ENCODE data around the gene PPP1R9A.

PPP1R9A gene

GRCh38 chr7:95026018-95026417, 118.6 kb downstream of the PPP1R9A start:
- no peak for DNase-seq (ENCODE audit: extremely low read depth in 1 of 2, low read depth in 1 of 2)

- DNase-seq (ENCODE audit: extremely low read depth in 1 of 2, low read depth in 1 of 2), result no peak
Measured at GRCh38 chr7:95026421-95027072, 119.2 kb downstream of the PPP1R9A start.

- no peak for DNase-seq (ENCODE audit: extremely low read depth in 1 of 2, low read depth in 1 of 2)
Measured at GRCh38 chr7:95027234-95027872, 120.0 kb downstream of the PPP1R9A start.

- no peak for DNase-seq (ENCODE audit: extremely low read depth in 1 of 2, low read depth in 1 of 2)
Measured at GRCh38 chr7:95028683-95029082, 121.3 kb downstream of the PPP1R9A start.

- no peak for DNase-seq (ENCODE audit: extremely low read depth in 1 of 2, low read depth in 1 of 2)
Measured at GRCh38 chr7:95035295-95035694, 127.9 kb downstream of the PPP1R9A start.

GRCh38 chr7:95041031-95041430, 133.6 kb downstream of the PPP1R9A start:
- DNase-seq (ENCODE audit: extremely low read depth in 1 of 2, low read depth in 1 of 2), result no peak

GRCh38 chr7:95045236-95045923, 138.0 kb downstream of the PPP1R9A start:
- no peak for DNase-seq (ENCODE audit: extremely low read depth in 1 of 2, low read depth in 1 of 2)

GRCh38 chr7:95046494-95047240, 139.3 kb downstream of the PPP1R9A start:
- no peak for DNase-seq (ENCODE audit: extremely low read depth in 1 of 2, low read depth in 1 of 2)

GRCh38 chr7:95047291-95047690, 139.9 kb downstream of the PPP1R9A start:
- DNase-seq (ENCODE audit: extremely low read depth in 1 of 2, low read depth in 1 of 2), result no peak

GRCh38 chr7:95052566-95053094, 145.2 kb downstream of the PPP1R9A start:
- no peak for DNase-seq (ENCODE audit: extremely low read depth in 1 of 2, low read depth in 1 of 2)

GRCh38 chr7:95054386-95054785, 147.0 kb downstream of the PPP1R9A start:
- no peak for DNase-seq (ENCODE audit: extremely low read depth in 1 of 2, low read depth in 1 of 2)

- no peak for DNase-seq (ENCODE audit: extremely low read depth in 1 of 2, low read depth in 1 of 2)
Measured at GRCh38 chr7:95055295-95055694, 147.9 kb downstream of the PPP1R9A start.

- no peak for DNase-seq (ENCODE audit: extremely low read depth in 1 of 2, low read depth in 1 of 2)
Measured at GRCh38 chr7:95056107-95056739, 148.8 kb downstream of the PPP1R9A start.

GRCh38 chr7:95056901-95057300, 149.5 kb downstream of the PPP1R9A start:
- DNase-seq (ENCODE audit: extremely low read depth in 1 of 2, low read depth in 1 of 2), result no peak

- DNase-seq (ENCODE audit: extremely low read depth in 1 of 2, low read depth in 1 of 2), result no peak
Measured at GRCh38 chr7:95059842-95060313, 152.5 kb downstream of the PPP1R9A start.

- DNase-seq (ENCODE audit: extremely low read depth in 1 of 2, low read depth in 1 of 2), result no peak
Measured at GRCh38 chr7:95062901-95063300, 155.5 kb downstream of the PPP1R9A start.

- DNase-seq (ENCODE audit: extremely low read depth in 1 of 2, low read depth in 1 of 2), result no peak
Measured at GRCh38 chr7:95066737-95067530, 159.5 kb downstream of the PPP1R9A start.

- no peak for DNase-seq (ENCODE audit: extremely low read depth in 1 of 2, low read depth in 1 of 2)
Measured at GRCh38 chr7:95088536-95089215, 181.3 kb downstream of the PPP1R9A start.

All from activated CD8-positive, alpha-beta memory T cell treated with anti-CD3 and anti-CD28 coated beads for 1 hour (primary cell).